NCI-H2196 (cell line): ENCODE results near the gene HOXA1.
"Not testable (repeated sequence)": the region's sequence is repeated elsewhere in the genome, so short reads cannot be mapped to it uniquely, and the experiment has no call there.

Experiments
- DNase-seq: peaks from one replicate; lab custom pipeline; 2025; ENCODE audit not compliant: unreplicated experiment; lab: John Stamatoyannopoulos, UW

Gene HOXA1

GRCh38 chr7:27048438-27048837 lies 47.4 kb downstream of the HOXA1 start:
- DNase-seq = no peak

DNA sequence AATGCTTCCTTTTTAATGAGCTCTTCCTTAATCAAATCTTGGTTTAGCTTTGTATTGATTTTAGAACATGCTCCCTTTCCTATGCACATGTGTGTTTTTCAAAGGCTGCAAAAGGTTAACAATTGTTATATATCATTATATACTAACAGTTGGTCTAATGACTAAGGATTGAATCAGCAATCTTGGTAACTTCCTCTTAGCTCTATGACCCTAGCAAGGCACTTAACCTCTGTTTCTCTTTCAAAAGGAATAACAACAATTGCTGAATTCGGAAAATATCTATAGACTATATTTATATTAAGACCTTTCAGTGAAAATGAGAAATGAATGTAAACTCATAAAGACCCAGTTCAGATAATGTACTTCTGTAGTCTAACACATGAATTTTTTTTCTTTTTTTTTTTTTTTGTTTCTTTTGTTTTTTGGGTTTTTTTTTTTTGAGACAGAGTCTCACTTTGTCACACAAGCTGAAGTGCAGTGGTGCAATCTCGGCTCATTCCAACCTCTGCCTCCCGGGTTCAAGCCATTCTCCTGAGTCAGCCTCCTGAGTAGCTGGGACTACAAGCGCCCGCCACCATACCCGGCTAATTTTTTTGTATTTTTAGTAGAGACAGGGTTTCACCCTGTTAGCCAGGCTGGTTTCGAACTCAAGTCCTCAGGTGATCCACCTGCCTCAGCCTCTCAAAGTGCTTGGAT lies 48.8 kb downstream of the HOXA1 start:
- no peak for DNase-seq

DNA sequence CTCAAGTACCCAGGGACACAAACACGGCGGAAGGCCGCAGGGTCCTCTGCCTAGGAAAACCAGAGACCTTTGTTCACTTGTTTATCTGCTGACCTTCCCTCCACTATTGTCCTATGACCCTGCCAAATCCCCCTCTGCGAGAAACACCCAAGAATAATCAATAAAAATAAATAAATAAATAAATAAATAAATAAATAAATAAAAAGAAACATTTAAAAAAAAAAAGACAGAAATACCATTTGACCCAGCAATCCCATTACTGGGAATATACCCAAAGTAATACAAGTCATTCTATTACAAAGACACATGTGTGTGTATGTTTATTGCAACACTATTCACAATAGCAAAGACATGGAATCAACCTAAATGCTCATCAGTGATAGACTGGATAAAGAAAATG lies 49.8 kb downstream of the HOXA1 start:
- DNase-seq = not testable (repeated sequence)

GRCh38 chr7:27045066-27045465 lies 50.7 kb downstream of the HOXA1 start:
- not testable (repeated sequence) for DNase-seq
